Cardiac septum (tissue), 1 donor: ENCODE measurements around the gene KIRREL3. TPM values are rescaled to one million over a fixed set of nuclear protein-coding genes. Genes with fewer than 3 reads are reported as not detected.

Experiments used
- DNase-seq: peaks from one replicate; pipeline ENCODE4 v3.0.0-alpha.2; 2020; ENCODE audit warnings: low spot score
- intact Hi-C: fragments of 100-400 bp; cut with DNase I; formaldehyde crosslinking; loops from one replicate; pipeline ENCODE4 v1.14.0; 2022
- total RNA-seq: library from RNA; stranded (reverse); fragmentation: NEBNext Ultra II Directional; extraction: Animal tissue kit (Norgen Biotek cat#: 25700); gene quantifications from one replicate; pipeline ENCODE4 v1.2.1, GENCODE V29; 2021
- donor health status: DM: no; HTN: no; CAD: no.

KIRREL3 gene
- total RNA-seq, 1 donor from 2014 or later = 0.30 TPM

DNA sequence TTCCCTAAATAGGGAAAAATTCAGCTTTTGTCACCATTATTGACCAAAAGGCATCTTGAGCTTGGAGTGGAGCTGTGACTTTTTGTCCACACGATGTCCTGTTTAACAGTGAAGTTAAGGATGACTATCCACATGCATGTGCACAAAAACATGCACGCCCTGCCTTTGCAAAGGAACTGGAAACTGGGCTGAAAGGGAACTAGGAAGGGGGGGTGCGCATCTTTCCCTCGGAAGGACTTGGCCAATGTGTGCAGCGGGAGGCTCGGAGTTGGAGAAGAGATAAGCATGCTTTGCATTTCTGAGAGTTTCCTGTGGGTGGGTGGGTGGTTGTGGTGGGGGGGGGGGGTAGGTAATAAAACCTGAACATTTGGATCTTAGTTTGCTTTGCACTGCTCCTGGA is 411 bp upstream of the KIRREL3 start:
- intact Hi-C loops = no loop called here
- no peak for DNase-seq

DNA sequence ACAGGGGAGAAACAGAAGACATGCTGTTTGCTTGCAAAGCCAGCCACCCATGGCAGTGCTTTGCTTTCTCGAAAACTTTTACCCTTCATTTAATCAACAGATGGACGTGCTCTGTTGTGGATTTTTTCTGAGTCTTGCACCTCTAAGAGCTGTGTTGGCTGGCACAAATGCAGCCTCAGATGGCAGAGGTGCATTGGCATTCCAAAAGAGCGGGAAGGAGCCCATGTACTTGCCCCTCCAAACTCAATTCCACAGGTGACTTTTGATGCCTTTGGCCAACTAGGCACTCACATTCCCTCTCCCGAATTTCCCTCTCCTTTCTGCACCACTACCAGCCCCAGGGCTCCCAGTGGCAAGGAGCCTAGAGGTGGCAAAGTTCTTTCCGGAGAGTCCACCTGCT is 1.2 kb downstream of the KIRREL3 start:
- DNase-seq = no peak
- intact Hi-C loops = loop anchor here (10.0 kb wide), 1 partner anchor 695 kb away; the partner anchor contains the start of gene DCPS

DNA sequence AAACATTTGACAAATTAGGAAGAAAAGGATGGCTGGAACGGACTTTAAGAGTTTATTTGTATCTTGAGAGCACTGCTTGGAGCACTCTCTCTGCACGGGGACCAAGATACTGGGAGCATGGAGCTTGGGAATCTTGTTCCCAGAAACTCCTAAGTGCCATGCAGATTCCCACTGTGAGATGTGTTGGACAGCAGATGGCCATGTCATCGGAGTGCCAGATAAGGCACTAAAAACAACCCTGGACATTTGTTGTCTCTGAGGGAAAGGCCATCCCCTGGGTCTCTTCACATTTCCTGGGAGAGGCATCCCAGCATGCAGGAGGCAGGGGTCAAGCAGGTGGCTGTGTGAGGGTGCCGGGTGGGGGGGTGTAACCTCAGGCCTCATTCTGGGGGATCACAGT is 2.9 kb downstream of the KIRREL3 start:
- intact Hi-C loops = loop anchor here (10.0 kb wide), 1 partner anchor 693 kb away; the partner anchor contains the start of gene DCPS
- no peak for DNase-seq

DNA sequence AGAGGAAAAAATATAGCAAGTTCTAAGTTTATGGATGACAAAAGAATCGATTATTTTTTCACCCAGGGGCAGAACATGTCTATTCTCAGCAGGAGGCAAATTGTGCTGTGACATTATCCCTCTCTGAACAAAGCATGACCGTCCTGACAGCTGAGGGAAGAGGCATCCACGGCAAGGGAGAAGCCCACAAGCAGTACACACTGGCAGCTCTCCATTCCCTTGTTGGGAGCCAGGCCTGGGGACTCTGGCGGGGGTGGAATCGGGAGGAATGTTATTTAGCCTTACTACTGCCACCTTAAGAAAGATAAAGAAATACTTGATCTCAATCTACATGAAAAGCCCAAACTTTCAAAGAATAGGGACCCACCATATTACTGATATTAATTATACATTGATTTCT is 3.4 kb downstream of the KIRREL3 start:
- intact Hi-C loops = loop anchor here (10.0 kb wide), 1 partner anchor 692 kb away; the partner anchor contains the start of gene DCPS
- no peak for DNase-seq

DNA sequence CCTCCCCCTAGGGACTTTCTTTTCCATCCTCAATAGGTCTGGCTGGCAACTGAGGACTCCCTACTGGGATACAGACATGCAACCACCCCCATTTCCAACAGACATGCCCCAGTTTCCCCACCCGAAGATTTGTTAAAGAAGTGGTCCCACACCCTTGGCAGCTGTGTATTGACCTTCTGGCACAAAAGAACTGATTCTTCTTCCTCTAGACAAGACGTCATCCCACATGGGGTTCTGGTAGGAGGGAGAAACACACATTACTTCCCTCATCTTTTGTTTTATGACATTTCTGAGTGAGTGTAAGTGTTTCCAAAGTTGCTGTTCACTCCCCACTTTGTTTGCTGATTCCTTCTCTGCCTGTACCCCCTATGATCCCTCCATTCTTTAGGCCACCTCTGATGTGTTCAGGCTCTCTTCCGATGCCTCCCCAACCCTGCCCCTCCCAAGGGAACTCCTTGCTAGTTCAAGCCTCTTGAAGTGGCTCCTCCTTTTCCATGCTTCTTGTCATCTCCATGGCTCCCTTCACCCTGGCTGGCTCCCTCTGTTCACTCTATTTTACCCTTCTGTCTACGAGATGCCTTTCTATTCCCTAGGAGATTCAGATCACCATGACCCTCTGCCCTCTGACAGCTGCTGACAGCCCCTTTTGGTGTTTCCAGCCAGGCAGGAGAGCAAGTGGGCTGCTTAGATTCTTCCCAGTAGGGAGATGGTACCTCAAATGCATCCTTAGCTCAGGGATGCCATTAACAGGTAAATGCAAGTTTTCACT is 4.3 kb downstream of the KIRREL3 start:
- intact Hi-C loops = loop anchor here (10.0 kb wide), 1 partner anchor 691 kb away; the partner anchor contains the start of gene DCPS
- no peak for DNase-seq

DNA sequence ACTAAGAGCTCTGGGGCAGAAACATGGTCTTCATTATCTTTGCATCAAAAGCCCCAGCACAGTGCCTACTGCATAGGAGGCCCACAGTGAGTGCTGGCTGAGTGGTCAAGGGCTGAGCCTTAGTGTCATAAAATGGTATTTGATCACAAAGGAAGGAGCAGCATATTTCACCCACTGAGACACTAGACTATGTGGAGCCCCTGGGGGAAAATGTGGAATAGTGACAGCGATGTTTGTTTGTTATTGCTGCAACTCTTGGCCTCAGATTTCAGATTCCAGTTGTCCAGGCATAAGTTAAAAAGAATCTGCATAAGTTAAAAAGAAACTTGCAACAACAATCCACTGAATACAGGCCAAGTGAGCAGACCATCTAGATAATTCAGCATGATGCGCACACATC is 7.0 kb downstream of the KIRREL3 start:
- intact Hi-C loops = loop anchor here (10.0 kb wide), 1 partner anchor 689 kb away; the partner anchor contains the start of gene DCPS
- DNase-seq = no peak

DNA sequence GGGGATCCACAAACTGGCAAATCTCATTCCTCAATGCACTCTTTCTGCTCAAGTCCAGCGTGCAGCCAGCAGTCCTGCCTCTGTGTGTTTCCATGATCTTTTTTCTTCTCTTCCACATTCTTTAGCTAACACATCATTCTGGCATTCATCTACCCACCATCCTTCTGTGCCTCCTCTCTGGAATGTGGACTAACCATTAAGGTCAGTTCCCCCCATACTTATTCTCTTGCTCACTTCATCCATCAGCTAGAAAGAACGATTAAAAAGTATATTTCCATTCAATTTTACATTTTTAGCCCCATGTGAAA is 7.8 kb downstream of the KIRREL3 start:
- intact Hi-C loops = loop anchor here (10.0 kb wide), 1 partner anchor 688 kb away; the partner anchor contains the start of gene DCPS
- DNase-seq = no peak

DNA sequence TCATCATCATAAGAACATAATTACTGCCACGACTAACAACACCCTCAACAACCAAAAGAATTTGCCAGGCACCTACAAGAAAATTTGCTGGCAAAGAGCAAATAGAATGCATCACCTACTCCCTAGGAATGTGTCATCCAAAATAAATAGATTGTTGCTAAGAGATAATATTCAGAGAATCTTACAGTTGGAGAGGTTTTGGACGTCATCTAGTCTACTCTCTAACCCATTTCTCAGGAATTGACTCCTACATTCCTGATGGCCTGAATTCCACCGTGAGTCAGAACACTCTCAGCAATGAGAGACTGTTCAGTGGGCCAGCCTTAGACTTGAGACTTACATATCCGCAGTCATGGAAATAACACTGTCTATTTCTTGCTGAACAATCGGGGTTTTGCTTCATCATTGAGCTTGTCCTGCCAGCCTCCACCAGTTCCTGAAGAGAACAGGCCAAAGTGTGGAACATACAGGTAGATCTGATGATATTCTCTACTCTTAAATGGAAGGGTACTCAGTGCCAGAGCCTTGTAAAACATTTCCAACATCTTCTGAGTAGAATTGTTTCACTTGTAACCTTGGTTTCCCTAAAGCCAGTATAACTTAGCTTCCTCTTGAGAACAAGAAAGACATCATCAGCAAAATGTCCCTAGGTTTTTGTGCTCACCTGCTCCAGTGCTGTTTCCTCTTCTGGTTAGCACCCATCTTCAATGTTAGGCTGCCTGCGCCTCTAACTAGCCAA is 8.3 kb downstream of the KIRREL3 start:
- intact Hi-C loops = loop anchor here (10.0 kb wide), 1 partner anchor 687 kb away; the partner anchor contains the start of gene DCPS
- DNase-seq = no peak

DNA sequence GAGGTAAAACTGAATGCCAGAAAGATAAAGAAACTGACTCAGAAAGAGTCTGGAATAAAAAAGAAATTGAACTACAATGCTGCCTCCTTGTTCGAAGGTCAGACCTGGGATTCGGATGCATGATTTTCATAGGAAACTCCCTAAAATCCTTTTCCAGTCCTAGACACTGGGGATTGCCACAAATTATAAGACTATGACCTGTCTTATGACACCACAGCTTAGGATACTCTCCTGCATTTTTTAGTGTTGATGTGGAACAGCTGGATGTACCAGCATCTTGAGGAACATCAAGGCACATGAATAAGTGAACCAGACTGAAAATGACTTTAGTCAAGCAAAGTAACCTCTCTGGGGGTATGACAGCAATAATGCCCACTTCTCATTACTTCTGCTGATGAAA is 9.0 kb downstream of the KIRREL3 start:
- DNase-seq = no peak
- intact Hi-C loops = loop anchor here (2.0 to 10.0 kb wide), 2 partner anchors 551 to 687 kb away; partner anchors contain the start of gene DCPS

DNA sequence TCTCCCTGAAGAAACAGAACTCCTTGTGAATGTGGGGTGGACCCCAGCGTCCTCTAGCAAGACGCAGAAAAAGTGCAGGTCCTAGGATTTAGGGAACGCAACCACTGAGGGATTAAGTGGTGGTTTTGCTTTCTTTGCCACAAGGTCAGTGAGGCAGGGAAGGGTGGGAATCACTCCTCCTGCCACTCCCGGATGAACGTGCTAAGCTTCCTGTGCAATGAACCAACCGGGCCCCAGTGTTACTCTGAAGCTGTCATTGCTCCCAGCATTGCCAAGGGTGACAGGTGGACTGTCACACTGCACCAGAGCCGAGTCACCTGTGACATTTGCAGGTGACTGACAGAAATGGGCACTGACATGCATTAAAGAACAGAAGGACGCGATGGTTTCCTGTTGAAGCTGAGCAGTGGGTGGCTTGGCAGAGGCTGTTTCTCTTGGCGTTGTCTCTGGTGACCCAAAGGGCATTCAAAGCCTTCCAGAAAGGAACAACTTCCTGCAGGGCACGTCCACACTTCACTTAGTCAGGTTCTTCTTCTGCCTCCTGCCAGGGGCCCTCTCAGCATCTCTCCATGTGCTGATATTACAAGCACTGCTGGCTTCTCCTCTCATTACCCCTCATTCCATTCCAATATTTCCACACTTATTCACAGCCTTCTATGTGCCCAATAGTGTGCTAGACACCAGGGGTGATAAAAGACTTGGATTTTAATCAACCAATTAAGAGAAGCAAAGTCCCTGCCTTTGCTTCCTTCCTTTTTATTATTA is 9.7 kb downstream of the KIRREL3 start:
- DNase-seq = no peak
- intact Hi-C loops = loop anchor here (2.0 to 10.0 kb wide), 2 partner anchors 550 to 686 kb away; partner anchors contain the start of gene DCPS

DNA sequence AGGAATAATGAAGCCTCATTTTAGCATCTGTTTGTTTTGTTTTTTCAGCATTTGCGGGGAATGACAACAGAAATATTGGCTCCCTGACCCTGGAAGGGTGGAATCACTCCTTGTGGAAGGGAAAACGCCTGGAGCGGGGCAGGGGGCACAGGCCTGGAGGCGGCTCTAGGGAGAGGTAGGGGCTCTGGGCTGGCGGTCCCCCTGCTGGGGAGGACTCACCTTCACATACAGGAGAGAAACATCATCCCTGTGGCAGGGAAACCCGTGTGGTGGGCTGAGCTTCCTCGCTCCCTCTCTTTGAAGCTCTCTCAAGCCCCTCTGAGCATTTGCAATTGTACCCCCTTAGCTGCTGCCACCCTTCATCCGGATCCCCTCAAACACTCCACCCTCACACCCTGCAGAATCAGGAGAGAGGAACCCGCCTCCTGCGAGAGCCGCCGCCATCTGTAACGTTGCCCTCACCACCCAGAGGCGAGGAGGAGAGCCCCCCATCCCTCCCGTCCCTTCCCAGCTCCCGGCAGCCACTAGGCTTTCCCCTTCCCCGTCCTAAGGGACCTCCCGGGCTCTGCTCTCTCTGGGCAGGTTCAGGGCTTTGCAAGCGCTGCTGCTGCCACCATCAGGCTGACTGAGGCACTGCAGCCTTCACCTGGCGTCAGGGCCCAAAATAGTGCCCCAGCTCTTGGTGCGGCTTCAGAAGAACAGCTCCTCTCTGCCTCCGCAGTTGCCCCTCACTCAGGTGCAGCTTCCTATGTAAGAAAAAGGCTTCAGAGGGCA is 10.4 kb downstream of the KIRREL3 start:
- DNase-seq = peak; percentile 78
- intact Hi-C loops = loop anchor here (2.0 to 10.0 kb wide), 4 partner anchors 275 to 685 kb away; partner anchors contain the start of gene DCPS

DNA sequence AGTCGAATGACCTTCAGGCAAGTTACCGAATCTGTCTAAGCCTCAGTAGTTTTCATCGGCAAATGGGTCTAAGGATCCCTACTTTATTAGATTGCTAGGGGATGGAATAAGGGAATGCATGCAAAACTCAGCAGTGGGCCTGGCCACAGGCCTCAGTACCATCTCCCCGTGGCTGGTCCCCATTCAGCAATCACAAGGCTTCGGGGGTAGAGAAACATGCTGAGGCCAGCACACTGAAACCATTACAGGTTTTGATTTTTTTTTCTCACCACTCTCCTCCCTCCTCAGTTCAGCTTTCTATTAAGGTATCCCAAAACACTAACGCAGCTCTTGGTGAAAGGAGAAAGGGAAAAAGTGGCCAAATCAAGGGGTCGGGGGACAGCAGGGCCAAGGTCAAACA is 11.9 kb downstream of the KIRREL3 start:
- intact Hi-C loops = loop anchor here (5.0 to 10.0 kb wide), 2 partner anchors 274 to 381 kb away; no protein-coding TSS in a partner anchor
- DNase-seq = no peak

DNA sequence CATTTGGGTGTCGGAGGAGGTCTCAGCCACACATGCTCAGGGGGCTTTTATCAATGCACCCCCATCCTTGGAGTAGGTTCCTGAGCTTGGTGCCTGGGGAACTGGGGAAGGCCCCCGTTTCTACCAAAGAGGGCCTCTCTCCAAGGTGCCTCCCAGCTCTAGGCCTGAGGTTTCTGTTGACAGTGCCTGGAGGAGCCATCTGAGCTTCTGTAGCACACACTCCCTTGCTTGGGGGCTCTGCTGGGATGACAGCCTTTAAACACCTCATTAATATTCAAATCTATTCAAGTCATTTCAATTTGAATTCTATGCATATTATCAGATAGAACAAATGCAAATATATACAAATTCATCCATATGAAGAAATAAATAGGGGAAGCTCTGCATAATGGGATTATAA is 18.9 kb downstream of the KIRREL3 start:
- DNase-seq = no peak
- intact Hi-C loops = loop anchor here (10.0 kb wide), 1 partner anchor 267 kb away; no protein-coding TSS in a partner anchor

DNA sequence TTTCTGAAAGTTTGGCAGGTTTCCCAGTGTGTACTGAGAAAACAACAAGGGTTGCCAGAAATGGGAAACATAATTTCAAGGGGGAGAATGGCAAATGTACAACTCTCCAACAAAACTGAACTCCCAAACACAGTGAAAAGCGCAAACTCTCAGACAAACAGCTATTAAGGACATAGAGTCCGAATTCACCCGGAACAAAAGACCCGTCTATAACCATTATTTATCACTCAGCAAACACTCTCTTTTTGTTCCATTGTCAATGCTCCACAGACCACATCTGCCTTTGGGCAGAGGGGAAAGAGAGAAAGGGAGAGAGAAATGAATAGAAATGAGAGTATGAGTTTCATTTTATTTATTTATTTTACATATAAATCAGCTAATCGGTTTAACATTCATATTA is 21.7 kb downstream of the KIRREL3 start:
- no peak for DNase-seq
- intact Hi-C loops = no loop called here

DNA sequence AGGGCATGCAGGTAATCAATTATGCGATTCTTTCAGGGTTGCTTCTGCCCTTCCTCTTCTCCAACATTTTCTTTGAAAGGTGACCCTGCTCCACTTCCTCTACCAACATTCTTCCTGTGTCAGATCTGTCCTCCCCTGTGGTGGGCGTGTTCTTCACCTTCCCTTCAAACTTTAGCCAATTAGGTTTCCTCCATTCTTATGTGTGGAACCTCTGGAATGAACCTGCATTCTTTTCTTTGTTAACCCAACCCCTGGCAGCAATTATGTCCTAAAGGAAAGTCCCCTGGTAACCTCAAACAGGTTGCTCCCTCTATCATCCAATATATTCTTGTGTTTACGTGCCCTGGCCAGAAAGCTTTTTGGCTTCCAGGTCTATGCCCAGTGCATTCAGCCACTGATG is 22.4 kb downstream of the KIRREL3 start:
- intact Hi-C loops = no loop called here
- no peak for DNase-seq

DNA sequence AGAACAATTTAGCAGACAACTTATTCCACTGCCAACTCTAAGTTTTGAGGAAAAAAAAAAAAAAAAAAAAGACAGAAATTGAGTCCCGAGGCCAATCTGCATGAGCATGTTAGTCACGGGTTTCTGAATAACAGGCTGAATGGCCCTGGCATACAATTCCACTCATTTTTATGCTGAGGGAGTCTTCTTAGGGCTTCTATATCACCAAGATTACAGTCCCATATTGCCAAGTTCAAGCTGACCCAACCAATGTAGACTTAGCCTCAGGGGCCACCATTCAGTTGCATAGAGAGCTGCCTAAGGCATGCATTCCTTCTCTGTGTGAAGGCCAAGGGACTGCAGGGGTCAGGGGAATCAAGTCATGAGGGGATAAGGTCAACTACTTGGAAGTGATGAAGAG is 27.5 kb downstream of the KIRREL3 start:
- no peak for DNase-seq
- intact Hi-C loops = no loop called here

DNA sequence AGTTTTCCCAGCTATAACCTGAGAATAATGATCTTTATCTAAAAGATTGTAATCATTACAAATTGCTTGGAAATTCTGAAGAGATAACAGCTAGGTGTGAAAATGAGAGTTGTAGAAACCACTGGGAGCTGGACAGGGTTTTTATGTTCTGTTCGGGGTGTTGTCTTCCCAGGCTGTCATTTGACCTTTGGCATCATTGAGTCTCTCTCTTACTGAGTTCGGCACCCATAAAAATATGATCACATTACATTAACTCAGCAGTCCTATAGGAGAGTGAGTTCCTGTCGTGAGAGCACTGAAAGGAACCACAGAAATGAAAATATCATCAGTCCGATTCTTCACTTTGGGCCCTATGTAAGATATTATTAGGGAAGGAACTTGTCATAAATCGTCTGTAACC is 29.3 kb downstream of the KIRREL3 start:
- no peak for DNase-seq
- intact Hi-C loops = no loop called here

DNA sequence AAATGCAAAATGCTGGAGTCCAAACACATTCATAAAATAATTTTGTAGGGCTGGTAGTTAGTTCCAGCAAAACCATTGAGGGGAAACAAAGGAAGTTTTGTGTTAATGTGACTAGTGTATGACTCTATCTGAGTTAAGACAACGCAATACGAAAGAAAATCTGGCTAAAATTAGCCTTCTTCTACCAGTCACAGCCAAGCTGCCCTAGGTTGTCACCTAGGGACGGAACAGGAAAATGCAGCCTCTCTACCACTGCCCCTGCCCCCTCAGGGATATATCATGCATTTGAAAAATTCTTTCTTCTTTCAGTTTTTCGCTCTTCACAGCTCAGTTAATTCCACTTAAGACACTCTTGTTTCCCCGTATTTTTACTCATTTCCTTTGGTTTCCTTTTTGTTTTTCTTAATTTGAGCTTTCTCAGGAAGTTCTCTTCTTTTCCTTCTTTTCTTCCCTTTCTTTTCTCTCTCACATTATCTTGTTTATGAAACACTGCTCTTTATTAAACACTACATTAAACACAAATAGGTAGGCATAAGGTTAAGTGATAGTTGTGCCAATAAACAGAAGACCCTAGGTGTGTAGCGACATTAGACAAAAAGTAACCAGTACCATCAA is 30.6 kb downstream of the KIRREL3 start:
- intact Hi-C loops = no loop called here
- DNase-seq = no peak

DNA sequence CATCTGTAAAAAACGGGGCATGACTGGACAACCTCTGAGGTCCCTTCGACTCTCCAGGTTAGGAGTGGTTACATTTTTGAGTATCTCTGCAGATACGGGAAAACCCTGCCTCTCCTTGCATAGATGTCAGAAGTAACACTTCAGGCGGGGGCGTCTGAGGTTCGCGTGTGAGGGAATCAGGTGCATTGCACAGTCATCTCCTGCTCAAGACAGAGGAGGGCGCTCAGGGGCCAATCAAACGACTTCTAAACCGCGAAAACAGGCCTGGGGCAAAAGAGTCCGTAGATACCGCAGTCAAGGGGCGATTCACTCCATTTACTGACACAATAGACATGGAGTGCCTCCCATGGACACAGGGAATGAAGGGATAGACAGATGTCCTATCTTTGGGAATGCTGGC is 31.7 kb downstream of the KIRREL3 start:
- intact Hi-C loops = no loop called here

More for the DNA sequence above, 31.7 kb downstream of the KIRREL3 start:
- no peak for DNase-seq
